Measurements from ENCODE around the gene ADGRL3.

DNA sequence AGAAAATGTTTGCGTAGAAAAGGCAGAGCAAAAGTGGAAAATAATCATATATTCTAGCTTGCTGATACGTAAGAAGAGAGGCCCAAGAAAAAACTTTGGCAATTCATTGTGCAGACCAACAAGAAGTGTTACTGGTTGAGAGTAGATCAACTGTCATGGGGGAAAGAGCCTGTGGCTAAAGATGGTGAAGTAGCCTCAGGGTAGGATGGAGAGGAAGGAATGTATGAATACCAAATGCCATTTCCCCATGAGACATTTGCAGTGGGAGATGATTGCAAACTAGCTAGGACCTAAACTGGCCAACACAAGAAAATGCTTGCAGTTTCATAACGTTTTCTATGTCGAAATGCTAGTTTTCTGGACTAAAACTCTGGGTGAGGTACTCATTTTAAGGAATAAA lies 47.7 kb upstream of the ADGRL3 start:
- TF ChIP-seq, protein P1, sequence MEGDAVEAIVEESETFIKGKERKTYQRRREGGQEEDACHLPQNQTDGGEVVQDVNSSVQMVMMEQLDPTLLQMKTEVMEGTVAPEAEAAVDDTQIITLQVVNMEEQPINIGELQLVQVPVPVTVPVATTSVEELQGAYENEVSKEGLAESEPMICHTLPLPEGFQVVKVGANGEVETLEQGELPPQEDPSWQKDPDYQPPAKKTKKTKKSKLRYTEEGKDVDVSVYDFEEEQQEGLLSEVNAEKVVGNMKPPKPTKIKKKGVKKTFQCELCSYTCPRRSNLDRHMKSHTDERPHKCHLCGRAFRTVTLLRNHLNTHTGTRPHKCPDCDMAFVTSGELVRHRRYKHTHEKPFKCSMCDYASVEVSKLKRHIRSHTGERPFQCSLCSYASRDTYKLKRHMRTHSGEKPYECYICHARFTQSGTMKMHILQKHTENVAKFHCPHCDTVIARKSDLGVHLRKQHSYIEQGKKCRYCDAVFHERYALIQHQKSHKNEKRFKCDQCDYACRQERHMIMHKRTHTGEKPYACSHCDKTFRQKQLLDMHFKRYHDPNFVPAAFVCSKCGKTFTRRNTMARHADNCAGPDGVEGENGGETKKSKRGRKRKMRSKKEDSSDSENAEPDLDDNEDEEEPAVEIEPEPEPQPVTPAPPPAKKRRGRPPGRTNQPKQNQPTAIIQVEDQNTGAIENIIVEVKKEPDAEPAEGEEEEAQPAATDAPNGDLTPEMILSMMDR (conservative IDR thresholded peaks at IDR 0.05) = no peak
- no peak for TF ChIP-seq ZFX (IDR thresholded peaks at IDR 0.05)
